Measurements from ENCODE around the gene HDAC5.

- TF ChIP-seq CTCF (IDR thresholded peaks at IDR 0.05) (no peak), POLR2A (IDR thresholded peaks at IDR 0.05) (no peak)
Measured at GRCh38 chr17:44071772-44072171, 51.7 kb downstream of the HDAC5 start.

Data from adrenal gland (tissue), 5 donors.